GM12878 (cell line): ENCODE measurements around the gene ZBTB32. TPM values are rescaled to one million over a fixed set of nuclear protein-coding genes. Genes with fewer than 3 reads are reported as not detected.

Experiments used
- BMI1 ChIP-seq: fragments of 450-650 bp; IDR thresholded peaks from 2 replicates; pipeline ENCODE4 v1.6.1; 2016; ENCODE audit warnings: mild to moderate bottlenecking, moderate library complexity, borderline replicate concordance
- CBFB ChIP-seq: IDR thresholded peaks from 2 replicates; pipeline ENCODE4 v1.6.1; 2016; ENCODE audit warnings: antibody characterized with exemption, low read depth
- CBX3 ChIP-seq: fragments of 200-600 bp; sonication (generic); IDR thresholded peaks from 2 replicates; pipeline ENCODE4 v1.6.1; 2016; ENCODE audit warnings: low read depth, borderline replicate concordance
- CHD4 ChIP-seq: fragments of 200-600 bp; sonication (generic); IDR thresholded peaks from 2 replicates; pipeline ENCODE4 v1.6.1; 2016; ENCODE audit warnings: mild to moderate bottlenecking
- FOXK2 ChIP-seq: fragments of 450-650 bp; IDR thresholded peaks from 2 replicates; pipeline ENCODE4 v1.6.1; 2017; ENCODE audit warnings: mild to moderate bottlenecking, moderate library complexity
- HCFC1 ChIP-seq: fragments of 150-350 bp; IDR thresholded peaks from 2 replicates; pipeline ENCODE4 v1.6.1; 2014; ENCODE audit warnings: low read length
- IKZF2 ChIP-seq, 2 experiments: fragments of 450-650 bp; IDR thresholded peaks; 2 replicates each; pipeline ENCODE4 v1.6.1; 2017; ENCODE audit warnings: mild to moderate bottlenecking in 2 of 2, moderate library complexity in 2 of 2
- MTA2 ChIP-seq: fragments of 450-650 bp; IDR thresholded peaks from 2 replicates; pipeline ENCODE4 v1.6.1; 2016; ENCODE audit warnings: low read depth, mild to moderate bottlenecking, moderate library complexity
- NFIC ChIP-seq: IDR thresholded peaks from 2 replicates; pipeline ENCODE4 v1.6.1; 2012; ENCODE audit warnings: low read depth, mild to moderate bottlenecking, inconsistent platforms, low read length, moderate library complexity
- NFYA ChIP-seq: IDR thresholded peaks from 2 replicates; pipeline ENCODE4 v1.6.1; 2011; ENCODE audit warnings: low read depth, mild to moderate bottlenecking, low read length, improper control_type of control experiment, borderline replicate concordance
- POLR2A ChIP-seq: IDR thresholded peaks from 2 replicates; pipeline ENCODE4 v1.6.1; 2011; ENCODE audit warnings: low read depth, mild to moderate bottlenecking, low read length
- SIX5 ChIP-seq: IDR thresholded peaks from 2 replicates; pipeline ENCODE4 v1.6.1; 2011; ENCODE audit warnings: mild to moderate bottlenecking, low read depth, low read length, moderate library complexity; ENCODE audit not compliant: severe bottlenecking
- SMAD1 ChIP-seq: fragments of 450-650 bp; IDR thresholded peaks from 2 replicates; pipeline ENCODE4 v1.6.1; 2018; ENCODE audit warnings: mild to moderate bottlenecking, low read depth; ENCODE audit not compliant: partially characterized antibody
- SP1 ChIP-seq: IDR thresholded peaks from one replicate; pipeline ENCODE4 v1.6.1; 2011; ENCODE audit warnings: low read depth, low read length
- SPI1 ChIP-seq: IDR thresholded peaks from 2 replicates; pipeline ENCODE4 v1.6.1; 2011; ENCODE audit warnings: low read depth, mild to moderate bottlenecking, low read length, moderate library complexity, borderline replicate concordance; ENCODE audit not compliant: insufficient read depth
- SRF ChIP-seq, 2 experiments: IDR thresholded peaks; 2 replicates each; pipeline ENCODE4 v1.6.1; 2011; ENCODE audit warnings: low read depth in 2 of 2, low read length in 2 of 2, mild to moderate bottlenecking in 1 of 2, moderate library complexity in 1 of 2
- TCF12 ChIP-seq: IDR thresholded peaks from 2 replicates; pipeline ENCODE4 v1.6.1; 2011; ENCODE audit warnings: low read depth, mild to moderate bottlenecking, low read length
- TCF3 ChIP-seq: IDR thresholded peaks from 2 replicates; pipeline ENCODE4 v1.6.1; 2012; ENCODE audit warnings: low read depth, mild to moderate bottlenecking, low read length, borderline replicate concordance; ENCODE audit not compliant: insufficient read depth
- TCF7 ChIP-seq: IDR thresholded peaks from 2 replicates; pipeline ENCODE4 v1.6.1; 2014; ENCODE audit warnings: antibody characterized with exemption, borderline replicate concordance
- YBX1 ChIP-seq: fragments of 450-650 bp; IDR thresholded peaks from 2 replicates; pipeline ENCODE4 v1.6.1; 2016; ENCODE audit warnings: antibody characterized with exemption
- polyA plus RNA-seq, 11 experiments: library from polyadenylated mRNA; depleted of rRNA in 4 of 11; unstranded in 6 of 11; stranded (reverse) in 5 of 11; fragments of >200 nt; fragmentation: Nextera tagmentation in 4 of 11; fragmentation: Illumina TruSeq in 1 of 11; extraction: Ambion mirVana in 4 of 11; extraction: Trizol in 1 of 11; gene quantifications; 1 replicate in 1 of 11; 2 replicates in 10 of 11; pipeline versions ENCODE4 v1.2.1 to v1.2.3, GENCODE V29; 2011 to 2016; ENCODE audit warnings: inconsistent platforms in 2 of 11, missing spikeins in 2 of 11, low read depth in 1 of 11
- total RNA-seq, 4 experiments: library from RNA; depleted of rRNA in 3 of 4; stranded (reverse); fragments of >200 nt in 3 of 4; fragmentation: Illumina TruSeq in 1 of 4; extraction: Trizol in 1 of 4; gene quantifications; 2 replicates each; pipeline versions ENCODE4 v1.2.1 to v1.2.3, GENCODE V29; 2013 to 2021
- TF ChIP-seq, protein P1 (sequence below): IDR thresholded peaks from 2 replicates; pipeline ENCODE4 v1.6.1; 2011; ENCODE audit warnings: low read depth, low read length, improper control_type of control experiment, borderline replicate concordance
- TF ChIP-seq, protein P2 (sequence below): fragments of 450-650 bp; IDR thresholded peaks from 2 replicates; pipeline ENCODE4 v1.6.1; 2014; ENCODE audit warnings: mild to moderate bottlenecking
- TF ChIP-seq, protein P3 (sequence below): IDR thresholded peaks from 2 replicates; pipeline ENCODE4 v1.6.1; 2012; ENCODE audit warnings: low read depth, low read length, improper control_type of control experiment

ZBTB32 gene
- total and polyA plus RNA-seq, 10 of the 15 experiments (the other 5 are each of a cell fraction or from before 2014, with no cell fraction given): 1.0 to 46.7 (median 16.0) TPM

DNA sequence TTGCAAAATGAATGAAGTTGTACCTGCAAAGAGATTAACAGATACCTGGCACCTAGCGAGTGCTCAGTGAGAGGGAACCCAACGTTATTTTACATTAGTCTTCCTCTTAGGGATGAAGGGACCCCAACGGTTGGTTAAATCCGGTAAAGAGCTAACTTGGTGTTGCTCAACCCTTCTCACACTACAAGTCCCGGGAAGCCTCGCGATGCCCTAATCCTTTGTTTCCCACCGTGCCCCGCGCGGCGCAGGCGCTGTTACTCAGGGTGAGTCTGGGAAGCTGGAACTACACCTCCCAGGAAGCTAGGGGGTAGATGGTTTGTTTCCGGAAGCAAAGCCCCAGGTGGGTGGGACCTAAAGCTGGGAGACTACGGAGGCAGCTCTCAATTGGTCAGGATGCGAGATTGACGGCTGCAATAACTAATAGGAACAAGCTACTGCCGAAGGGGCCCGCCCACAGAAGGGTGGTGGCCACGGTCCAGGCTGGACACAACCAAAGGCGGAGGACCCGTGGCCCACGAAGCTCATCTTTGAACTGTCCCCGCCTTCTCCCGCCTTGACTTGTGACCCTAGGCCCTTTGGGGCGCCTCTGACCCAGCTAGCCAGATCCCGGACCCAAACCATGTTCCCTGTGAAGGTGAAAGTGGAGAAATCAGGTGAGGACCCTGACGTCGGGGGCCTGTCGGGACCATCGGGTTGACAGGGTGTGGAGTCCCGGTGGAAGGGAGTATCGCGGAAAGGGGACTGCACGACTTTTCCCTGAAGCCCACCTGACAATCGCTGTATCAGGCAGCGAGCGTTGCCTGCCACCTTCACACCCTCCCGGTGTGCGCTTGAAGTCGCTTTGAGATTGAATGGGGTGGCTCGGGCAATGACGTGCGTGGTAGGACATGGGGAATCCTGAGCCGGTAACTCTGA is 44.0 kb downstream of the ZBTB32 start, which contains the start of gene LIN37 (continued):
- TF ChIP-seq, protein P1, sequence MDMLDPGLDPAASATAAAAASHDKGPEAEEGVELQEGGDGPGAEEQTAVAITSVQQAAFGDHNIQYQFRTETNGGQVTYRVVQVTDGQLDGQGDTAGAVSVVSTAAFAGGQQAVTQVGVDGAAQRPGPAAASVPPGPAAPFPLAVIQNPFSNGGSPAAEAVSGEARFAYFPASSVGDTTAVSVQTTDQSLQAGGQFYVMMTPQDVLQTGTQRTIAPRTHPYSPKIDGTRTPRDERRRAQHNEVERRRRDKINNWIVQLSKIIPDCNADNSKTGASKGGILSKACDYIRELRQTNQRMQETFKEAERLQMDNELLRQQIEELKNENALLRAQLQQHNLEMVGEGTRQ: no peak; the same call in 1 of the 2 replicates
- TF ChIP-seq, protein P2, sequence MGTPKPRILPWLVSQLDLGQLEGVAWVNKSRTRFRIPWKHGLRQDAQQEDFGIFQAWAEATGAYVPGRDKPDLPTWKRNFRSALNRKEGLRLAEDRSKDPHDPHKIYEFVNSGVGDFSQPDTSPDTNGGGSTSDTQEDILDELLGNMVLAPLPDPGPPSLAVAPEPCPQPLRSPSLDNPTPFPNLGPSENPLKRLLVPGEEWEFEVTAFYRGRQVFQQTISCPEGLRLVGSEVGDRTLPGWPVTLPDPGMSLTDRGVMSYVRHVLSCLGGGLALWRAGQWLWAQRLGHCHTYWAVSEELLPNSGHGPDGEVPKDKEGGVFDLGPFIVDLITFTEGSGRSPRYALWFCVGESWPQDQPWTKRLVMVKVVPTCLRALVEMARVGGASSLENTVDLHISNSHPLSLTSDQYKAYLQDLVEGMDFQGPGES: peak; percentile 89
- TF ChIP-seq TCF3 (no peak), CBFB (no peak), SRF (IDR thresholded peaks at IDR 0.05; ENCODE audit: low read depth in 2 of 2, low read length in 2 of 2) (0 out of 4 replicates have a peak, but pooled peaks of 1 of the 2 experiments have one; percentile 55), IKZF2 (IDR thresholded peaks at IDR 0.05) (no peak), MTA2 (no peak), POLR2A (peak; percentile 55), TCF7 (no peak), SP1 (peak; percentile 99), CBX3 (no peak), BMI1 (no peak), NFYA (peak; percentile 74), CHD4 (no peak), SIX5 (peak; percentile 97), HCFC1 (peak; percentile 98), FOXK2 (peak; percentile 79), SMAD1 (no peak), TCF12 (no peak), NFIC (no peak), YBX1 (no peak), SPI1 (no peak)
- TF ChIP-seq, protein P3, sequence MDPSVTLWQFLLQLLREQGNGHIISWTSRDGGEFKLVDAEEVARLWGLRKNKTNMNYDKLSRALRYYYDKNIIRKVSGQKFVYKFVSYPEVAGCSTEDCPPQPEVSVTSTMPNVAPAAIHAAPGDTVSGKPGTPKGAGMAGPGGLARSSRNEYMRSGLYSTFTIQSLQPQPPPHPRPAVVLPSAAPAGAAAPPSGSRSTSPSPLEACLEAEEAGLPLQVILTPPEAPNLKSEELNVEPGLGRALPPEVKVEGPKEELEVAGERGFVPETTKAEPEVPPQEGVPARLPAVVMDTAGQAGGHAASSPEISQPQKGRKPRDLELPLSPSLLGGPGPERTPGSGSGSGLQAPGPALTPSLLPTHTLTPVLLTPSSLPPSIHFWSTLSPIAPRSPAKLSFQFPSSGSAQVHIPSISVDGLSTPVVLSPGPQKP: peak; percentile 86
